ENCODE measurements around the gene MMAA. TPM values are rescaled to one million over a fixed set of nuclear protein-coding genes. Genes with fewer than 3 reads are reported as not detected.
"Not testable (repeated sequence)": the region's sequence is repeated elsewhere in the genome, so short reads cannot be mapped to it uniquely, and the experiment has no call there.

Gene MMAA
- 0.53 and 10.0 TPM in 2 replicates for total RNA-seq (2014; rRNA removed; shearing (Covaris generic); ENCODE audit: low replicate concordance)

DNA sequence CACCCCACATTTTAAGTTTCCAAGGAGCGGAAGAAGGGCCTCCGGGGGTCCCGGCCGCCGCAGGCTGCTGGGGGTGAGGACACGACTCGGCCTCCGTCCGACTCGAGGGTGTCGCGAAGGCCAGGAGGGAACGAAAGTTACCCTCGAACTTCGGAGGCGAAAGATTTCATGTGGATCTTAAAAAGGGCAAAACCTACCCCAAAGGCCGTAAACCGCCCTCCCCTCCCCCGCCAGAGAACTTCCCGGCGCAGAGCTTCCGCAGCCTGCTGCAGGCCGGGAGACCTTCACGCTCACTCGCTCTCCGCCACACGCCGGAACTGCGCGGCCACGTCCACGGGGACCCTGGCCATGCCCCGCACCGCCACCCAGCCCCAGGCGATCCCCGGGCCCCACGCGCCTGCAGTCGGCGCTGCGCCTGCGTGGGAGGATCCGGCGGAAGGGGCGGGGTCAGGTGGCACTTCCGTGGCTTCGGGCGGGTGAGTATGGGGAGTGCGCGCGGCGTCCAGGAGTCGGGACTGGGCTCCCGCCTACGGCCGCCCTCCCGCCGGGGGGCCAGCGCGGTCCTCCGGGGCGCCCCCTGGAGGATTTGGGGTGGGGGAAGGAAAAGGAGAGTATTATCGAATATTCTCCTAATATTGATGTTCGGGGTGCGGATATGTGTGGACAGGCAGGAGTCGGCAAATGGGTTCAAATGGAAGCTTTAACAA lies at the start of gene MMAA:
Gene MMAA, plus strand, starts transcription at position 454 of the 707 bp plus-strand sequence. CDS start 19,755 bp downstream, outside the sequence.
- peak; percentile 94 for DNase-seq
- H3K36me3 ChIP-seq, result no peaks in the 10 kb centered on the region
- no peaks in the 10 kb centered on the region for H3K9me3 ChIP-seq
- peak within 1 kb of the TSS; percentile 85 for H3K4me3 ChIP-seq
- H3K27me3 ChIP-seq, result no peaks in the 10 kb centered on the region

DNA sequence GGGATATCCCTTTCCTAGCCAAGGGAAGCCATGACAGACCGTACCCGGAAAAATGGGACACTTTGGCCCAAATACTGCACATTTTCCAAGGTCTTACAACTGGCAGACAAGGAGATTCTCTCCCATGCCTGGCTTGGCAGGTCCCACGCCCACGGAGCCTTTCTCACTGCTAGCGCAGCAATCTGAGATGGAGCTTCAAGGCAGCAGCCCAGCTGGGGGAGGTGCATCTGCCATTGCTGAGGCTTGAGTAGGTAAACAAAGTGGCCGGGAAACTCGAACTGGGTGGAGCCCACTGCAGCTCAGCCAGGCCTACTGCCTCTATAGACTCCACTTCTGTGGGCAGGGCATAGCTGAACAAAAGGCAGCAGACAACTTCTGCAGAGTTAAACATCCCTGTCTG lies 44.6 kb upstream of the MMAA start:
- not testable (repeated sequence) for H3K4me3 ChIP-seq, H3K9me3 ChIP-seq, DNase-seq, H3K36me3 ChIP-seq, H3K27me3 ChIP-seq

- Histone ChIP-seq H3K4me3 (no peak overlapping the region), H3K27me3 (no peaks in the 10 kb centered on the region), H3K9me3 (no peaks in the 10 kb centered on the region), H3K36me3 (no peaks in the 10 kb centered on the region)
- peak; percentile 18 for DNase-seq
Observed at GRCh38 chr4:145580906-145581305, 38.3 kb upstream of the MMAA start.

GRCh38 chr4:145583191-145584055 lies 35.8 kb upstream of the MMAA start:
- Histone ChIP-seq H3K9me3 (no peaks in the 10 kb centered on the region), H3K36me3 (no peaks in the 10 kb centered on the region)
- no peak for DNase-seq

GRCh38 chr4:145587088-145587754 lies 32.0 kb upstream of the MMAA start:
- no peaks in the 10 kb centered on the region for H3K27me3 ChIP-seq
- H3K9me3 ChIP-seq, result no peaks in the 10 kb centered on the region
- H3K4me3 ChIP-seq, result no peak overlapping the region
- H3K36me3 ChIP-seq, result no peaks in the 10 kb centered on the region
- no peak for DNase-seq

More at GRCh38 chr4:145583191-145584055, 35.8 kb upstream of the MMAA start:
- Histone ChIP-seq H3K4me3 (no peak overlapping the region), H3K27me3 (no peaks in the 10 kb centered on the region)

- not testable (repeated sequence) for H3K36me3 ChIP-seq, H3K9me3 ChIP-seq, H3K4me3 ChIP-seq, DNase-seq, H3K27me3 ChIP-seq
Observed at GRCh38 chr4:145589381-145589780, 29.8 kb upstream of the MMAA start.

DNA sequence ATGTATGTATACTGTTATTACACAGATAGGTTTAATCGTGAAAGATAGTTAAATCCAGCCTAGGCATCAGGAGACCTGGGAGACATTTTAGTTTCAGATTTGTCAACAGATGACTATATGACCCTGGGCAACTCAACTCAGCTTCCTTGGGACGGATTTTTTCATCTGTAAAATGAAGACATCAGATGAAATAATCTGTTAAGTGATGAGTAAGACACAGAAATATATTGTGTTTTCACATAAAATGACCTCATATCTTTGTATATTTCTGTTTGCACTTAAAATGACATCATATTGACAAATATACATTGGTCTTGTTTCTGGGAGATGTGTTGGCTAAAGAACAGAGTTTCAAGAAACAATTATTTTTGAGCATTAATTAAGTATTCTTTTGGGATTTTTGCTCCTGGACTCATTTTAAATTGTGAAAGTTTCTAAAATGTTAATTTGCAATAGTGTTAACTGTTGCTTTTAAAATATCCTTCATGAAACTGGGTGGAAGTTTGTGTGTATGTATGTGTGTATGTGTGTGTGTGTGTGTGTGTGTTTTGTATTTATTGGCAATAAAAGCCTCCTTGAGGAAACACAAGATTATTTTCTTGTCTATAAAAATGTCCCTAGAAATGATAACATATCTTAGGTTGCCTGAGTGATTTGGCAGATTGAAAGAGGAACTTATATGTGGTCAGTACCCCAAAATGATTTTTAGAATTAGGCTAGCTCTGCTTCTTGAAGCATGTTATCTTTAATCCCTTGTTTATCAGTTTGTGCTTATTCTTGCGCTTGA lies 29.1 kb upstream of the MMAA start:
- Histone ChIP-seq H3K9me3 (no peaks in the 10 kb centered on the region), H3K36me3 (no peaks in the 10 kb centered on the region), H3K27me3 (no peaks in the 10 kb centered on the region), H3K4me3 (no peak overlapping the region)
- DNase-seq, result no peak

DNA sequence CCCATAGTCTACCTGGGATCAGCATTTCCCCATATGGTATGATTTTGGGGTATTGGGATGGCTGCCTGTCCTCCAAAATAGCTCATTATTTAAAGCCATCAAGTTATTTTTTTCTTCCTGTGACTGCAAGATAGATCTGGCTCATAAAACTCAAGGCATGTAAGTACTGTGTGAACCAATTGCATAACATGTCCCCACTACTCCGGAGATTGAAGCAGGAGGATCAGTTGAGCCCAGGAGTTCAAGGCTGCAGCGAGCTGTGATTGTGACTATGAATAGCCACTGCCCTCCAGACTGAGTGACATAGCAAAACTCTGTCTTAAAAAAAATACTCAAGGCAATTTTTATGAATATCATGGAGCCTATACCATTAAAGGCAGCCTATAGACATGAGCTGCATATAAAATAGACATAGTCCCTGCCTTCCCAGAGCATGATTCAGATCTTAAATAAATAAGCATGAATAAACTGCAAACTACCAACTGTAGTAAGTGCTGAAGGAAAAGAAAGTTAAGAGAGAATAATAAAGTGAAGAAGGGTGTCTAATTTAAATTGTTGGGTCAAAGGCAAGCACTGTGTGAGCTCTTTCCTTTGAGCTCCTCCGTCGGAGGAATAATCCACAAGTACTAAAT lies 16.9 kb upstream of the MMAA start:
- Histone ChIP-seq H3K27me3 (no peaks in the 10 kb centered on the region), H3K4me3 (no peak overlapping the region), H3K9me3 (no peaks in the 10 kb centered on the region), H3K36me3 (no peaks in the 10 kb centered on the region)
- no peak for DNase-seq

- DNase-seq, result no peak
- H3K4me3 ChIP-seq, result no peak overlapping the region
- H3K36me3 ChIP-seq, result no peaks in the 10 kb centered on the region
- no peaks in the 10 kb centered on the region for H3K9me3 ChIP-seq
- H3K27me3 ChIP-seq, result no peaks in the 10 kb centered on the region
Observed at GRCh38 chr4:145605941-145606340, 13.2 kb upstream of the MMAA start.

GRCh38 chr4:145609481-145610427 lies 9.4 kb upstream of the MMAA start:
- no peaks in the 10 kb centered on the region for H3K9me3 ChIP-seq
- H3K27me3 ChIP-seq, result no peaks in the 10 kb centered on the region
- no peaks in the 10 kb centered on the region for H3K36me3 ChIP-seq
- H3K4me3 ChIP-seq, result no peak overlapping the region
- peak; percentile 36 for DNase-seq

DNA sequence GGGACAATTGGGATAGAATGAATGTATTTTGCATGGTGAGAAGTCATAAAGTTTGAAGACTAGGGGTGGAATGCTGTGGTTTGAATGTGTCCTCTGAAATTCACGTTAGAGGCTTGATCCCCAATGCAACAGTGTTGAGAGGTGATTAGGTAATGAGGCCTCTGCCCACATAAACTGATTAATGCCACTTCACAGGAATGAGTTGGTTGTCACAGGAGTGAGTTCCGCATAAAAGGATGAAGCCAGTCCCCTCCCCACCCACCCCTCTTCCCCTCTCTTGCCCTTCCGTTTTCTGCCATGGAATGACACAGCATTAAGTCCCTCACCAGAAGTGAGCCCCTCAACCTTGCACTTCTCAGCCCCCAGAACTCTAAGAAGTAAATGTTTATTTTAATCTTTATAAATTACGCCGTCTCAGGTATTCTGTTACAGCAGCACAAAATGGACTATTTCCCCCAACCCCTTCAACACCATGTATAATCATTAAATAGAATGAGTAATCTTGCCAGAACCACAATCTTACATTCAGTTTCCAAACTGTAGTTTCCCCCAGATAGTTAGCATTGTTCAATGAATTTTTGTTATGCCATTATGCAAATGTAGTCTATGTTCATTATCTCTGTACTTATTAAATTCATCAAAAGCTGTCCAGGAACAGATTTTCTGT lies 5.5 kb upstream of the MMAA start:
- no peak for DNase-seq
- Histone ChIP-seq H3K9me3 (no peaks in the 10 kb centered on the region), H3K36me3 (no peaks in the 10 kb centered on the region), H3K27me3 (no peaks in the 10 kb centered on the region), H3K4me3 (no peak overlapping the region)

GRCh38 chr4:145614233-145614610 lies 5.0 kb upstream of the MMAA start:
- H3K4me3 ChIP-seq, result no peak overlapping the region
- DNase-seq, result no peak
- H3K36me3 ChIP-seq, result no peaks in the 10 kb centered on the region
- H3K27me3 ChIP-seq, result no peaks in the 10 kb centered on the region
- H3K9me3 ChIP-seq, result no peaks in the 10 kb centered on the region

GRCh38 chr4:145618210-145618931 lies 814 bp upstream of the MMAA start:
- H3K9me3 ChIP-seq, result no peaks in the 10 kb centered on the region
- peak overlapping the region; percentile 85 for H3K4me3 ChIP-seq
- H3K36me3 ChIP-seq, result no peaks in the 10 kb centered on the region
- H3K27me3 ChIP-seq, result no peaks in the 10 kb centered on the region
- DNase-seq, result peak; percentile 2

GRCh38 chr4:145619639-145619996 lies 433 bp downstream of the MMAA start:
- Histone ChIP-seq H3K9me3 (no peaks in the 10 kb centered on the region), H3K36me3 (no peaks in the 10 kb centered on the region), H3K27me3 (no peaks in the 10 kb centered on the region), H3K4me3 (peak overlapping the region; percentile 85)
- peak; percentile 19 for DNase-seq
